Prostate gland (tissue), 1 donor: ENCODE results near the gene MADD.

Source experiments
- POLR2A ChIP-seq: fragments of 450-650 bp; IDR thresholded peaks from one replicate; pipeline ENCODE4 v1.6.1; 2016; ENCODE audit warnings: antibody characterized with exemption, mild to moderate bottlenecking
- POLR2AphosphoS5 ChIP-seq: sonication (generic); formaldehyde crosslinking; IDR thresholded peaks from one replicate; pipeline ENCODE4 v1.6.1; 2017; ENCODE audit warnings: antibody characterized with exemption

- TF ChIP-seq POLR2AphosphoS5 (no peak), POLR2A (no peak)
Measured at GRCh38 chr11:47253660-47254059, 16.3 kb upstream of the MADD start.
